ENCODE results near the gene SMAD3.
A peak's percentile ranks its signal among the peaks of the same experiment; 100 is the strongest.

Gene SMAD3

GRCh38 chr15:67082007-67082536 is 16.7 kb downstream of the SMAD3 start:
- DNase-seq (ENCODE audit: low spot score) = peak; percentile 67

GRCh38 chr15:67083135-67083762 is 17.8 kb downstream of the SMAD3 start:
- no peak for DNase-seq (ENCODE audit: low spot score)

GRCh38 chr15:67084561-67084960 is 19.2 kb downstream of the SMAD3 start:
- DNase-seq (ENCODE audit: low spot score) = no peak

- DNase-seq (ENCODE audit: low spot score) = no peak
Measured at GRCh38 chr15:67085237-67085817, 19.9 kb downstream of the SMAD3 start.

- DNase-seq (ENCODE audit: low spot score) = no peak
Measured at GRCh38 chr15:67085818-67086636, 20.6 kb downstream of the SMAD3 start.

- no peak for DNase-seq (ENCODE audit: low spot score)
Measured at GRCh38 chr15:67086637-67086914, 21.2 kb downstream of the SMAD3 start.

GRCh38 chr15:67087507-67088172 is 22.2 kb downstream of the SMAD3 start:
- DNase-seq (ENCODE audit: low spot score) = no peak

GRCh38 chr15:67089217-67090193 is 24.1 kb downstream of the SMAD3 start:
- DNase-seq (ENCODE audit: low spot score) = no peak

GRCh38 chr15:67090297-67091070 is 25.1 kb downstream of the SMAD3 start:
- DNase-seq (ENCODE audit: low spot score) = no peak

- DNase-seq (ENCODE audit: low spot score) = no peak
Measured at GRCh38 chr15:67091071-67091979, 25.9 kb downstream of the SMAD3 start.

GRCh38 chr15:67091980-67092677 is 26.7 kb downstream of the SMAD3 start:
- no peak for DNase-seq (ENCODE audit: low spot score)

GRCh38 chr15:67092752-67093503 is 27.5 kb downstream of the SMAD3 start:
- no peak for DNase-seq (ENCODE audit: low spot score)

- no peak for DNase-seq (ENCODE audit: low spot score)
Measured at GRCh38 chr15:67093504-67093862, 28.1 kb downstream of the SMAD3 start.

GRCh38 chr15:67094001-67094826 is 28.8 kb downstream of the SMAD3 start:
- DNase-seq (ENCODE audit: low spot score) = no peak

- no peak for DNase-seq (ENCODE audit: low spot score)
Measured at GRCh38 chr15:67095912-67096311, 30.5 kb downstream of the SMAD3 start.

- DNase-seq (ENCODE audit: low spot score) = no peak
Measured at GRCh38 chr15:67096546-67097294, 31.3 kb downstream of the SMAD3 start.

- no peak for DNase-seq (ENCODE audit: low spot score)
Measured at GRCh38 chr15:67097424-67097823, 32.0 kb downstream of the SMAD3 start.
